ENCODE results near the gene CNOT4. TPM values are rescaled to one million over a fixed set of nuclear protein-coding genes. Genes with fewer than 3 reads are reported as not detected.

CNOT4 gene
- total and polyA plus RNA-seq, 2 of the 4 experiments (the other 2 are of a cell fraction), result 7.0 to 8.1 TPM

GRCh38 chr7:135492151-135492550 is 17.8 kb downstream of the CNOT4 start:
- H3K4me2 ChIP-seq (ENCODE audit: low read depth, low read length), result no peak overlapping the region
- intact Hi-C loops (cut with micrococcal nuclease), result no loop called here
- in situ Hi-C loops (cut with MboI; ENCODE audit: low sequenced_read_pairs), result no loop called here
- H3K79me1 ChIP-seq (ENCODE audit: low read depth in 1 of 2, low read length in 2 of 2), result peaks cover 14 to 63% of the 10 kb centered on the region in 2 experiments
- H3K9me3 ChIP-seq (ENCODE audit: control insufficient read depth, insufficient read depth, low read length), result no peaks in the 10 kb centered on the region
- no peak overlapping the region for H2BK15ac ChIP-seq (ENCODE audit: low read depth, low read length)
- peaks cover 6% of the 10 kb centered on the region for H3K4me1 ChIP-seq (ENCODE audit: control insufficient read depth, insufficient read depth, low read length)
- WGBS, 2 experiments (ENCODE audit: extremely low coverage in 2 of 2, insufficient read length in 1 of 2), result 95% methylated on average over 4 of the region's 4 CpGs; no CpG with 5 or more reads in 1 of the 2 experiments
- no peak overlapping the region for H3K23ac ChIP-seq (ENCODE audit: low read depth, low read length)
- no peak overlapping the region for H2BK120ac ChIP-seq (ENCODE audit: low read depth, low read length)
- no peaks in the 10 kb centered on the region for H3K36me3 ChIP-seq (ENCODE audit: control insufficient read depth, insufficient read depth, low read length)
- no peak overlapping the region for H3K4me3 ChIP-seq (ENCODE audit: insufficient read depth, low read depth, low read length)
- no peak overlapping the region for H3K27ac ChIP-seq (ENCODE audit: insufficient read depth, low read length)
- H2BK5ac ChIP-seq (ENCODE audit: low read depth, low read length, poor library complexity, severe bottlenecking), result no peak overlapping the region
- no peak overlapping the region for H4K91ac ChIP-seq (ENCODE audit: insufficient read depth, low read depth, low read length)
- no peak overlapping the region for H4K5ac ChIP-seq (ENCODE audit: low read depth, low read length)
- H2BK20ac ChIP-seq (ENCODE audit: low read depth, low read length), result no peak overlapping the region
- DNase-seq (no peak), ATAC-seq (ENCODE audit: low read depth) (no peak)
- H3K9ac ChIP-seq (ENCODE audit: low read depth, low read length), result no peak overlapping the region
- no peak overlapping the region for H2AK5ac ChIP-seq (ENCODE audit: low read depth, low read length)
- no peak overlapping the region for H4K8ac ChIP-seq (ENCODE audit: low read depth in 2 of 2, low read length in 2 of 2)
- H4K20me1 ChIP-seq (ENCODE audit: insufficient read depth, low read length), result peaks cover 60% of the 10 kb centered on the region
- H3K56ac ChIP-seq (ENCODE audit: extremely low read depth, insufficient read depth, low read length), result no peak overlapping the region
- POLR2A ChIA-PET (ENCODE audit: unreplicated experiment), result no interaction called here
- no peak overlapping the region for H2AFZ ChIP-seq (replicated peaks; ENCODE audit: low read length, poor library complexity)
- H3K18ac ChIP-seq (ENCODE audit: low read depth, low read length), result no peak overlapping the region
- TF ChIP-seq RFX5 (IDR thresholded peaks at IDR 0.05; ENCODE audit: low read depth, low read length), result no peak
- TF ChIP-seq BHLHE40 (IDR thresholded peaks at IDR 0.05; ENCODE audit: low read depth, low read length), result no peak
- no peak for TF ChIP-seq FOS (IDR thresholded peaks at IDR 0.05; ENCODE audit: low read depth, low read length)
- TF ChIP-seq CHD1 (IDR thresholded peaks at IDR 0.05; ENCODE audit: low read depth, low read length), result no peak
- no peak for TF ChIP-seq POLR2A (IDR thresholded peaks at IDR 0.05; ENCODE audit: low read depth, low read length)
- no peak for TF ChIP-seq ELK1 (IDR thresholded peaks at IDR 0.05; ENCODE audit: borderline replicate concordance, low read depth, low read length)
- no peak for TF ChIP-seq RAD21 (IDR thresholded peaks at IDR 0.05; ENCODE audit: low read length)
- no peak for TF ChIP-seq CEBPB (IDR thresholded peaks at IDR 0.05; ENCODE audit: low read depth, low read length)
- TF ChIP-seq SMC3 (IDR thresholded peaks at IDR 0.05; ENCODE audit: low read depth, low read length), result no peak
- BruUV-seq (replicated peaks), result no TSS peak
- no peaks in the 10 kb centered on the region for H3K27me3 ChIP-seq (ENCODE audit: control insufficient read depth, insufficient read depth, low read length)
- H3K14ac ChIP-seq (replicated peaks; ENCODE audit: low read depth, low read length), result no peak overlapping the region
- CTCF ChIA-PET, result no interaction called here
- H3K4ac ChIP-seq (ENCODE audit: low read depth, low read length), result no peak overlapping the region
- dilution Hi-C loops (cut with HindIII; ENCODE audit: low sequenced_read_pairs, unreplicated experiment), result no loop called here
- H3K9me1 ChIP-seq (ENCODE audit: insufficient read depth, low read length), result peaks cover 6% of the 10 kb centered on the region
- H2AK9ac ChIP-seq (replicated peaks; ENCODE audit: low read depth, low read length, poor library complexity), result no peak overlapping the region

Data from IMR-90 (cell line).